OCI-LY3 (cell line): Measurements from ENCODE around the gene ADGRG2.

Source experiments
- CTCF ChIP-seq: fragments of 200-600, 300-600 bp; sonication (generic); IDR thresholded peaks from 2 replicates; pipeline ENCODE4 v1.5.1; 2014; ENCODE audit warnings: antibody characterized with exemption, low read length, low read depth
- EZH2phosphoT487 ChIP-seq: fragments of 200-600 bp; shearing (Covaris generic); IDR thresholded peaks from 2 replicates; pipeline ENCODE4 v1.6.1; 2018; ENCODE audit warnings: antibody characterized with exemption, mixed run types, low read depth

DNA sequence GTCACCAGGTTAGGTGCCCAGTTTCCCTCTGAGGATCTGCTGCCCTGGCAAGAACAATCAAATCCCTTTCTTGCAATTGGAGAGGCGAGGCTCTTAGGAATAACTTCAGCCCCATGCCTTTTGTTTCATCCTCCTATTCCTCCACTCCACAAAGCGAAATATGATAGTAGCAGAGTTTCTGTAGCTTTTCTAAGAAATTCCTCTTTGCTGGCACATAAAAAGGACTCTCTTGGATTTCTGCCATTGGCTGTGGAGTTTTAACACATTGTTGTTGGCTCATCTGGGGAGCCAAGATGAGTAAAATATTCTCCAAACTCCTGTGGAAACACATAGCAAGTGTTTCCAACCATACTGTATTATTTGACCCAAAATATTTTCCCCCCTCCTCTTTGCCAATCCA is 11.0 kb upstream of the ADGRG2 start:
- TF ChIP-seq CTCF (no peak), EZH2phosphoT487 (no peak)
